Stomach (tissue), 4 donors: Measurements from ENCODE around the gene EPB41L2.

Experiments
- CTCF ChIP-seq, 7 experiments: fragments of 450-650 bp in 4 of 7; fragments of 200-600 bp in 3 of 7; sonication (generic) in 3 of 7; IDR thresholded peaks; one replicate each; pipeline ENCODE4 v1.5.1; 2016 to 2019; ENCODE audit warnings: antibody characterized with exemption in 7 of 7, control low read depth in 2 of 7, mild to moderate bottlenecking in 1 of 7
- EP300 ChIP-seq: sonication (generic); formaldehyde crosslinking; IDR thresholded peaks from one replicate; pipeline ENCODE4 v1.6.1; 2017; ENCODE audit warnings: antibody characterized with exemption
- POLR2A ChIP-seq, 4 donors: fragments of 450-650 bp; IDR thresholded peaks; one replicate each; pipeline ENCODE4 v1.6.1; 2016; ENCODE audit warnings: antibody characterized with exemption in 4 of 4, control low read depth in 2 of 4, mild to moderate bottlenecking in 1 of 4, moderate library complexity in 1 of 4
- POLR2AphosphoS5 ChIP-seq, 3 donors: sonication (generic); formaldehyde crosslinking; IDR thresholded peaks; one replicate each; pipeline ENCODE4 v1.6.1; 2016; ENCODE audit warnings: antibody characterized with exemption in 3 of 3

GRCh38 chr6:131015025-131015591 lies 47.9 kb downstream of the EPB41L2 start:
- TF ChIP-seq CTCF (IDR thresholded peaks at IDR 0.05) = no peak
- no peak for TF ChIP-seq POLR2AphosphoS5 (IDR thresholded peaks at IDR 0.05)
- no peak for TF ChIP-seq POLR2A (IDR thresholded peaks at IDR 0.05)
- TF ChIP-seq EP300 = no peak
